Measurements from ENCODE around the gene HPCAL1. TPM values are rescaled to one million over a fixed set of nuclear protein-coding genes. Genes with fewer than 3 reads are reported as not detected.
A peak's percentile ranks its signal among the peaks of the same experiment; 100 is the strongest.

Gene HPCAL1
- total RNA-seq: 100 to 1,000 TPM in 1 of 9 donors, 10 to 100 TPM in 8; 17.4 to 118 (median 74.1) TPM
- 10 to 100 TPM; 43.0 to 58.2 (median 45.9) TPM for polyA plus RNA-seq
- long read RNA-seq, donor 1, transcript HPCAL1-201 (5 exons, 1,751 nt): major isoform, 11 of 11 reads
- long read RNA-seq, donor 1, partial matches to known transcripts: 0 of 11 reads
- long read RNA-seq, donor 1, other reads (novel, unspliced or antisense): 0 of 11 reads
- long read RNA-seq, donor 2, transcript HPCAL1-201 (5 exons, 1,751 nt): major isoform, 14 of 14 reads
- long read RNA-seq, donor 2, partial matches to known transcripts: 0 of 14 reads
- long read RNA-seq, donor 2, other reads (novel, unspliced or antisense): 0 of 14 reads
- long read RNA-seq, donor 3, transcript HPCAL1-201 (5 exons, 1,751 nt): major isoform, 8 of 8 reads
- long read RNA-seq, donor 3, partial matches to known transcripts: 0 of 8 reads
- long read RNA-seq, donor 3, other reads (novel, unspliced or antisense): 0 of 8 reads
- long read RNA-seq, donor 4, transcript HPCAL1-201 (5 exons, 1,751 nt): major isoform, 40 of 52 reads
- long read RNA-seq, donor 4, partial matches to known transcripts: 4 of 52 reads
- long read RNA-seq, donor 4, other reads (novel, unspliced or antisense): 8 of 52 reads
- long read RNA-seq, donor 5, transcript HPCAL1-201 (5 exons, 1,751 nt): major isoform, 223 of 271 reads
- long read RNA-seq, donor 5, partial matches to known transcripts: 5 of 271 reads
- long read RNA-seq, donor 5, other reads (novel, unspliced or antisense): 42 of 271 reads
- long read RNA-seq, donor 6, transcript HPCAL1-201 (5 exons, 1,751 nt): major isoform, 15 of 26 reads
- long read RNA-seq, donor 6, partial matches to known transcripts: 1 of 26 reads
- long read RNA-seq, donor 6, other reads (novel, unspliced or antisense): 10 of 26 reads
- long read RNA-seq, donor 7, transcript HPCAL1-201 (5 exons, 1,751 nt): major isoform, 7 of 7 reads
- long read RNA-seq, donor 7, partial matches to known transcripts: 0 of 7 reads
- long read RNA-seq, donor 7, other reads (novel, unspliced or antisense): 0 of 7 reads
- long read RNA-seq, donor 8, transcript HPCAL1-201 (5 exons, 1,751 nt): major isoform, 14 of 14 reads
- long read RNA-seq, donor 8, partial matches to known transcripts: 0 of 14 reads
- long read RNA-seq, donor 8, other reads (novel, unspliced or antisense): 0 of 14 reads
- long read RNA-seq, donor 9, partial matches to known transcripts: 0 of 3 reads
- long read RNA-seq, donor 9, other reads (novel, unspliced or antisense): 0 of 3 reads
- long read RNA-seq, donor 10, partial matches to known transcripts: 0 of 1 reads
- long read RNA-seq, donor 10, other reads (novel, unspliced or antisense): 0 of 1 reads

DNA sequence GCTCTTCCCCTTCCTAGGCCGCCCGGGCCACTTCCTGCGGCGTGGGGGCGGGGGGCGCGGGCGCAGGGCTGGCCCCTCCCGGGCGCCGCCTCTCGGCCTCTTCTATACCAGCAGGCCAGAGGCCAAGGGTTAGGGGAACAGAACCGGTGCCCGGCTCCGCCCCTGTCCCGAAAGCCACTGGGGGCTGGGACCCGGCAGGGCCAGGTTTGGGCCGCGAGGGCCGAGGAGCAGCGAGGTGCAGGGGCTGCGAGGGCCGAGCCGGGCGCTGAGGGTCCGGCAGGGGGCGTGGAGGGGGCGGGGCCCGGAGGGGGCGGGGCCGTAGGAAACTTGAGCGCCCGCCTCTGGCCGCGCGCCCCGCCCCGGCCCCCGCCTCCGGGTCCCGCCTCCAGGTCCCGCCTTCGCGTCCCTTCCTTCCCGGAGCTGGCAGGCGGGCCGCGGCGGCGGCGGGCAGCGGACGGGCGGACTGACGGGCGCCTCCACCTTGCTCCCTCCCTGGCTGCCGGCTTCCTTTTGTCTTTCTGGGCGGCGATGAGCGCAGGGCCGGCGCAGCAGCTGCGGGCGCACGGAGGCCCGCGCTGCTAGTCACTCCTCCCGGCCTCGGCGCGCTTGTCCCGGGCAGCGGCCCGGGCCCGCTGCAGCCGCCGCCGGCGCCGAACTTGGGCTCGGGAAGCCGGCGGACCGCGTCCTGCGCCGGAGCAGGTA lies at the start of gene HPCAL1:
Gene HPCAL1 (plus strand): TSS at position 426 of the 702 bp plus-strand sequence. CDS start 116,854 bp downstream, outside the sequence.
- Histone ChIP-seq H3K27ac (peak within 1 kb of the TSS; percentile 47 to 87 (median 74)), H3K9me3 (replicated peaks in 1 of 3) (no peaks in the 10 kb centered on the region), H3K4me1 (replicated peaks in 1 of 2) (peaks cover 32 to 45% of the 10 kb centered on the region in 2 donors), H3K36me3 (replicated peaks in 1 of 2) (no peaks in the 10 kb centered on the region), H3K27me3 (no peaks in the 10 kb centered on the region), H3K4me3 (peak within 1 kb of the TSS; percentile 37 to 79 (median 62))
- peak; percentile 88 to 92 (median 89) for DNase-seq
- TF ChIP-seq POLR2A (IDR thresholded peaks at IDR 0.05): peak; percentile 78 to 95
- TF ChIP-seq, protein P1, sequence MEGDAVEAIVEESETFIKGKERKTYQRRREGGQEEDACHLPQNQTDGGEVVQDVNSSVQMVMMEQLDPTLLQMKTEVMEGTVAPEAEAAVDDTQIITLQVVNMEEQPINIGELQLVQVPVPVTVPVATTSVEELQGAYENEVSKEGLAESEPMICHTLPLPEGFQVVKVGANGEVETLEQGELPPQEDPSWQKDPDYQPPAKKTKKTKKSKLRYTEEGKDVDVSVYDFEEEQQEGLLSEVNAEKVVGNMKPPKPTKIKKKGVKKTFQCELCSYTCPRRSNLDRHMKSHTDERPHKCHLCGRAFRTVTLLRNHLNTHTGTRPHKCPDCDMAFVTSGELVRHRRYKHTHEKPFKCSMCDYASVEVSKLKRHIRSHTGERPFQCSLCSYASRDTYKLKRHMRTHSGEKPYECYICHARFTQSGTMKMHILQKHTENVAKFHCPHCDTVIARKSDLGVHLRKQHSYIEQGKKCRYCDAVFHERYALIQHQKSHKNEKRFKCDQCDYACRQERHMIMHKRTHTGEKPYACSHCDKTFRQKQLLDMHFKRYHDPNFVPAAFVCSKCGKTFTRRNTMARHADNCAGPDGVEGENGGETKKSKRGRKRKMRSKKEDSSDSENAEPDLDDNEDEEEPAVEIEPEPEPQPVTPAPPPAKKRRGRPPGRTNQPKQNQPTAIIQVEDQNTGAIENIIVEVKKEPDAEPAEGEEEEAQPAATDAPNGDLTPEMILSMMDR (IDR thresholded peaks at IDR 0.05): peak; percentile 19 to 70 (median 52)
- WGBS, 4 donors: 0 to 1% (median 1%) methylated on average over 21 to 79 of the region's 87 CpGs; no CpG with 5 or more reads in 1 of the 4 donors
- intact Hi-C loops (cut with DNase I): no loop called here

DNA sequence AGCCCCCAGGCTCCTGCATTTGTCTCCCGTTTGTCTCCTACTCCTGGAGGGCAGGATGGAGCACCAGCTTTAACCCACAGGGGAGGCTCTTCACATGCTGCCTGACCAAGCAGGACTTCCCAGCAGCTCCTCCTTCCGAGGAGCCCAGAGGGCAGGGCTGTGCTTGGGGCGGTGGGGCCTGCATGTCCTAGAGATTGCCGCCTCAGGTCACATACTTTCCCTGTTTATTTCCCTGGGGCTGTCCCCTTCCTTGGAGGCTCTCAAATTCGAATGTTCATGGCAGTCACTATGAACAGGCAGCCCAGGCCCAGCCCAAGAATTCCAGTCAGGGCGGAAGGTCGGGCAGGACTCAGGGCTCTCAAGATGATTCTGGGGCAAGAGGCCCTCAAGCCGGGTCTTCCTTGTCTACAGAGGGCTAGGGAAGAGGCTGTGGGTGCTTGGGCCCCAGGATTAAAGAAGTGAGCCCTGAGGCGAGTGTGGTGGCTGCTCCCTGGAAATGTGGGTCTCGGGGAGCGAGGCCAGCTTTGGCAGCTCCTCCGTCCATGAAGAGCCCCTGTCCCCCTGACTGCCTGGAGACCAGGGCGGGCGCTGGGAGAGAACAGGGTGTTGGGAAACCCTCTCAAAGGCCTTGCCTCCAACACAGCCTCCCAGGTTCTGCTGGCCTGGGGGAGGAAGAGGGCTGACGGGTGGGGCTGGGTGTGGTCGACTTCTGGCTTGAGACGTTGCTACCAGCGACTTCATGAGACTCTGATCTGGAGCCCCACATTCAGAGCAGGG lies 48.9 kb upstream of the HPCAL1 start:
- Histone ChIP-seq H3K36me3 (replicated peaks in 1 of 2) (no peaks in the 10 kb centered on the region), H3K27me3 (no peaks in the 10 kb centered on the region), H3K4me1 (replicated peaks in 1 of 2) (no peaks in the 10 kb centered on the region), H3K27ac (no peak overlapping the region), H3K4me3 (no peak overlapping the region), H3K9me3 (replicated peaks in 1 of 3) (peaks cover 0 to 17% (median 0%) of the 10 kb centered on the region in 3 donors)
- peak in 1 of 7 donors; percentile 2 for DNase-seq
- intact Hi-C loops (cut with DNase I): no loop called here
- WGBS, 4 donors: 83 to 90% (median 87%) methylated on average over 13 to 18 of the region's 18 CpGs
- TF ChIP-seq POLR2A (IDR thresholded peaks at IDR 0.05): no peak

DNA sequence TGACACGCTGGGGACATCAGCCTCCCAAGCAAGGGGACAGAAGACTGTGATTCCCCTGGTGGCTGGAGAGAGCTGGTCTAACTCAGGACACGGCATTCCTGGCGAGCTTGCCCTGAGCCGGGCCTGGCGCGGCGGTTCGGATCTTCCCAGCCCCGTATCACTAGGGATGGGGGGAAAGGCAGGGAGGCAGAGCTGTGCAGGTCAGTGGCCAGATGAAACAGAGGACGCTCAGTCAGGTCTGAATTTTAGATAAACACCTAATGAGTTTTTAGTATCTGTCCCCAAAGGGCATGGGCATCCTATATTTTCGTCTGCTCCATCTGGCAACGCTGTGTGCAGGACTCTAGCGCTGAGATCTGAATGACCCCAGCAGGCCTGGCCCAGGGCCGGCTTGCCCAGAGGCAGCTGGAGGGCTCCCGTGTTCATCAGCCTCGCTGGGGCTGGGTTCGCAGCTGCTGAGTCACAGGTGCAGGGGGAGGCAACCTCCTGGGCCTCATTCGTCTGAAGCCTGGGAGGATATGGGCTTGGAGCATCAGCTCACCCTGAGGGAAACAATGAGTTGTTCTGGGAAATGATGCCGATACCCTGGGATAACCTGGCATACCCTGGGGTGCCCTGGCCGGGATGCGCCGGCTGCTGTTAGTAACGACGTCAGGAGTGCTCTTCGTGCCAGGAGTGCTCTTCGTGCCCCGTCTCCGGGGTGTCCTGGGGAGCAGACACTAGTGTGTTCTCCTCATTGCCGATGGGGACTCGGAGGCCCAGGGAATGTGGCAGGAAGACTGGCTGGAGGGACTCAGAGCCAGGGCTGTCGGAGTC lies 48.1 kb upstream of the HPCAL1 start:
- intact Hi-C loops (cut with DNase I): no loop called here
- Histone ChIP-seq H3K27ac (no peak overlapping the region), H3K36me3 (replicated peaks in 1 of 2) (no peaks in the 10 kb centered on the region), H3K27me3 (no peaks in the 10 kb centered on the region), H3K9me3 (replicated peaks in 1 of 3) (peaks cover 0 to 9% (median 0%) of the 10 kb centered on the region in 3 donors), H3K4me3 (no peak overlapping the region), H3K4me1 (replicated peaks in 1 of 2) (no peaks in the 10 kb centered on the region)
- no peak for DNase-seq
- no peak for TF ChIP-seq POLR2A (IDR thresholded peaks at IDR 0.05)
- TF ChIP-seq, protein P1 (IDR thresholded peaks at IDR 0.05): no peak
- 85 to 93% (median 90%) methylated on average over 17 to 31 of the region's 31 CpGs for WGBS, 4 donors

Measured in adrenal gland (tissue), 19 donors.